SU-DHL-6 (cell line): ENCODE measurements around the gene CD2.

Experiments
- H2AFZ ChIP-seq: fragments of 200-600 bp; sonication (generic); 2 replicates; pipeline ENCODE4 v1.6.1; 2014; ENCODE audit warnings: low read depth, mild to moderate bottlenecking, moderate library complexity, mixed read lengths, antibody characterized with exemption, low read length; ENCODE audit not compliant: severe bottlenecking
- H3F3A ChIP-seq: fragments of 200-600 bp; shearing (Covaris generic); 2 replicates; pipeline ENCODE4 v1.6.0; 2016; ENCODE audit warnings: antibody characterized with exemption, mild to moderate bottlenecking; ENCODE audit not compliant: insufficient read depth
- H3K27ac ChIP-seq: fragments of 200-600 bp; sonication (generic); 2 replicates; pipeline ENCODE4 v1.5.1; 2016; ENCODE audit warnings: low read depth, mild to moderate bottlenecking, low read length, moderate library complexity, mixed read lengths
- H3K27me3 ChIP-seq: fragments of 200-600 bp; sonication (generic), shearing (Covaris generic); 2 replicates; pipeline ENCODE4 v1.6.0; 2014; ENCODE audit warnings: mild to moderate bottlenecking, low read length
- H3K36me3 ChIP-seq: fragments of 200-600 bp; sonication (generic); 2 replicates; pipeline ENCODE4 v1.6.1; 2014; ENCODE audit warnings: mild to moderate bottlenecking, low read length, mixed read lengths
- H3K4me2 ChIP-seq: fragments of 300-600, 200-600 bp; shearing (Covaris generic), sonication (generic); 2 replicates; pipeline ENCODE4 v1.6.0; 2014; ENCODE audit warnings: low read length, low read depth, mild to moderate bottlenecking; ENCODE audit not compliant: poor library complexity, severe bottlenecking
- H3K4me3 ChIP-seq: fragments of 200-600 bp; sonication (generic); 2 replicates; pipeline ENCODE4 v1.5.1; 2014; ENCODE audit warnings: antibody characterized with exemption, low read length, mild to moderate bottlenecking, mixed read lengths; ENCODE audit not compliant: insufficient read depth, poor library complexity, severe bottlenecking
- H3K79me2 ChIP-seq: fragments of 200-600 bp; sonication (generic); 2 replicates; pipeline ENCODE4 v1.6.1; 2014; ENCODE audit warnings: mild to moderate bottlenecking, low read length, moderate library complexity; ENCODE audit not compliant: insufficient read depth
- H3K9ac ChIP-seq: fragments of 200-600 bp; sonication (generic); 2 replicates; pipeline ENCODE4 v1.7.0; 2014; ENCODE audit warnings: mild to moderate bottlenecking, low read length
- H3K9me2 ChIP-seq: fragments of 200-600 bp; sonication (generic); replicated peaks from 2 replicates; pipeline ENCODE4 v1.6.1; 2014; ENCODE audit warnings: low read length; ENCODE audit not compliant: insufficient read depth
- H3K9me3 ChIP-seq: fragments of 200-600 bp; sonication (generic); 2 replicates; pipeline ENCODE4 v1.6.1; 2014; ENCODE audit warnings: low read length, mixed read lengths; ENCODE audit not compliant: insufficient read depth
- H4K20me1 ChIP-seq: fragments of 200-600 bp; sonication (generic); 2 replicates; pipeline ENCODE4 v1.6.1; 2014; ENCODE audit warnings: low read depth, mild to moderate bottlenecking, antibody characterized with exemption, low read length, moderate library complexity, mixed read lengths
- CTCF ChIP-seq: fragments of 200-600 bp; sonication (generic); IDR thresholded peaks from one replicate; pipeline ENCODE4 v1.5.1; 2017; ENCODE audit warnings: antibody characterized with exemption, mild to moderate bottlenecking, low read length, moderate library complexity; ENCODE audit not compliant: insufficient read depth, poor library complexity, severe bottlenecking
- EZH2phosphoT487 ChIP-seq: fragments of 200-600 bp; sonication (generic), shearing (Covaris generic); conservative IDR thresholded peaks from 2 replicates; pipeline ENCODE4 v1.6.1; 2018; ENCODE audit warnings: mild to moderate bottlenecking, antibody characterized with exemption, low read length, moderate library complexity, mixed read lengths

Gene CD2

GRCh38 chr1:116748272-116748671 is 6.0 kb upstream of the CD2 start:
- peaks cover 37% of the 10 kb centered on the region; the same call in 1 of the 2 replicates for H3K9me3 ChIP-seq
- H3K79me2 ChIP-seq = no peaks in the 10 kb centered on the region
- no peak overlapping the region for H2AFZ ChIP-seq
- H3K9ac ChIP-seq = no peak overlapping the region
- no peaks in the 10 kb centered on the region for H3F3A ChIP-seq
- TF ChIP-seq CTCF (no peak), EZH2phosphoT487 (no peak)
- H3K27me3 ChIP-seq = no peaks in the 10 kb centered on the region
- H3K9me2 ChIP-seq = no peaks in the 10 kb centered on the region
- H3K27ac ChIP-seq = no peak overlapping the region
- H3K36me3 ChIP-seq = no peaks in the 10 kb centered on the region
- no peak overlapping the region for H3K4me3 ChIP-seq
- no peaks in the 10 kb centered on the region for H4K20me1 ChIP-seq
- no peak overlapping the region for H3K4me2 ChIP-seq

GRCh38 chr1:116751146-116751545 is 3.1 kb upstream of the CD2 start:
- no peaks in the 10 kb centered on the region for H3K27me3 ChIP-seq
- H4K20me1 ChIP-seq = no peaks in the 10 kb centered on the region
- H3K79me2 ChIP-seq = no peaks in the 10 kb centered on the region
- H3K4me2 ChIP-seq = no peak overlapping the region
- H3K36me3 ChIP-seq = no peaks in the 10 kb centered on the region
- no peak overlapping the region for H3K27ac ChIP-seq
- no peaks in the 10 kb centered on the region for H3K9me2 ChIP-seq
- peaks cover 23% of the 10 kb centered on the region; the same call in 1 of the 2 replicates for H3K9me3 ChIP-seq
- H3F3A ChIP-seq = no peaks in the 10 kb centered on the region
- TF ChIP-seq EZH2phosphoT487 = no peak
- no peak for TF ChIP-seq CTCF
- no peak overlapping the region for H2AFZ ChIP-seq
- no peak overlapping the region for H3K4me3 ChIP-seq
- no peak overlapping the region for H3K9ac ChIP-seq

- peaks cover 23% of the 10 kb centered on the region; the same call in 1 of the 2 replicates for H3K9me3 ChIP-seq
- H3K27ac ChIP-seq = no peak overlapping the region
- H3K36me3 ChIP-seq = no peaks in the 10 kb centered on the region
- H3K79me2 ChIP-seq = no peaks in the 10 kb centered on the region
- H3F3A ChIP-seq = no peaks in the 10 kb centered on the region
- H2AFZ ChIP-seq = no peak overlapping the region
- H3K27me3 ChIP-seq = no peaks in the 10 kb centered on the region
- TF ChIP-seq CTCF = no peak
- no peak for TF ChIP-seq EZH2phosphoT487
- H3K9me2 ChIP-seq = no peaks in the 10 kb centered on the region
- no peak overlapping the region for H3K4me2 ChIP-seq
- no peaks in the 10 kb centered on the region for H4K20me1 ChIP-seq
- H3K9ac ChIP-seq = no peak overlapping the region
- H3K4me3 ChIP-seq = no peak overlapping the region
These were observed 2.6 kb upstream of the CD2 start for GRCh38 chr1:116751621-116752020.

- no peak for TF ChIP-seq CTCF
- TF ChIP-seq EZH2phosphoT487 = no peak
- Histone ChIP-seq H2AFZ (no peak overlapping the region), H3K4me2 (no peak overlapping the region), H3K9ac (no peak overlapping the region), H4K20me1 (no peaks in the 10 kb centered on the region), H3K79me2 (no peaks in the 10 kb centered on the region), H3K9me3 (0 out of 2 replicates have a peak, but pooled peaks cover 9% of the 10 kb centered on the region), H3F3A (no peaks in the 10 kb centered on the region), H3K36me3 (no peaks in the 10 kb centered on the region), H3K27me3 (no peaks in the 10 kb centered on the region), H3K9me2 (no peaks in the 10 kb centered on the region), H3K27ac (no peak overlapping the region), H3K4me3 (no peak overlapping the region)
These were observed 918 bp upstream of the CD2 start for GRCh38 chr1:116753312-116753711.
